Peyer's patch (tissue), 4 donors: ENCODE data around the gene OPCML. TPM values are rescaled to one million over a fixed set of nuclear protein-coding genes. Genes with fewer than 3 reads are reported as not detected.

ENCODE experiments used
- DNase-seq, 3 donors: peaks; one replicate each; pipeline ENCODE4 v3.0.0-alpha.2; 2017 to 2019
- H3K27ac ChIP-seq, 4 donors: fragments of 200-600 bp; sonication (generic); one replicate each; pipeline ENCODE4 v1.5.1; 2016 to 2019
- H3K27me3 ChIP-seq, 2 donors: fragments of 200-600 bp; sonication (generic); one replicate each; pipeline ENCODE4 v1.5.1; 2019
- H3K36me3 ChIP-seq, 3 donors: fragments of 200-600 bp; sonication (generic); one replicate each; pipeline ENCODE4 v1.5.1; 2016 to 2019
- H3K4me1 ChIP-seq, 4 donors: fragments of 200-600 bp; sonication (generic); one replicate each; pipeline ENCODE4 v1.5.1; 2016 to 2019
- H3K4me3 ChIP-seq, 4 donors: fragments of 200-600 bp; sonication (generic); 1 replicate in 3 of 4; 2 replicates in 1 of 4; pipeline ENCODE4 v1.5.1; 2016 to 2019; ENCODE audit warnings: mild to moderate bottlenecking in 1 of 4
- H3K9me3 ChIP-seq, 4 donors: fragments of 200-600 bp; sonication (generic); one replicate each; pipeline ENCODE4 v1.5.1; 2016 to 2019; ENCODE audit warnings: mild to moderate bottlenecking in 1 of 4
- POLR2A ChIP-seq, 2 donors: fragments of 450-650 bp; IDR thresholded peaks; one replicate each; pipeline ENCODE4 v1.5.1; 2017; ENCODE audit warnings: antibody characterized with exemption in 2 of 2, mild to moderate bottlenecking in 2 of 2, moderate library complexity in 2 of 2
- total RNA-seq, 4 donors: library from RNA; depleted of rRNA; stranded (reverse); fragments of >200 nt; gene quantifications; one replicate each; pipeline ENCODE4 v1.1.0, GENCODE V29; 2016
- TF ChIP-seq, protein P1 (sequence below), 6 experiments: fragments of 450-650 bp in 4 of 6; fragments of 200-600 bp in 2 of 6; sonication (generic) in 1 of 6; IDR thresholded peaks; one replicate each; pipeline ENCODE4 v1.5.1; 2017 to 2019; ENCODE audit warnings: antibody characterized with exemption in 6 of 6, mild to moderate bottlenecking in 3 of 6, moderate library complexity in 1 of 6

The OPCML gene
- total RNA-seq, 4 donors from 2014 or later, result not detected

GRCh38 chr11:133501643-133502539, 30.4 kb downstream of the OPCML start:
- no peaks in the 10 kb centered on the region for H3K9me3 ChIP-seq
- TF ChIP-seq, protein P1, sequence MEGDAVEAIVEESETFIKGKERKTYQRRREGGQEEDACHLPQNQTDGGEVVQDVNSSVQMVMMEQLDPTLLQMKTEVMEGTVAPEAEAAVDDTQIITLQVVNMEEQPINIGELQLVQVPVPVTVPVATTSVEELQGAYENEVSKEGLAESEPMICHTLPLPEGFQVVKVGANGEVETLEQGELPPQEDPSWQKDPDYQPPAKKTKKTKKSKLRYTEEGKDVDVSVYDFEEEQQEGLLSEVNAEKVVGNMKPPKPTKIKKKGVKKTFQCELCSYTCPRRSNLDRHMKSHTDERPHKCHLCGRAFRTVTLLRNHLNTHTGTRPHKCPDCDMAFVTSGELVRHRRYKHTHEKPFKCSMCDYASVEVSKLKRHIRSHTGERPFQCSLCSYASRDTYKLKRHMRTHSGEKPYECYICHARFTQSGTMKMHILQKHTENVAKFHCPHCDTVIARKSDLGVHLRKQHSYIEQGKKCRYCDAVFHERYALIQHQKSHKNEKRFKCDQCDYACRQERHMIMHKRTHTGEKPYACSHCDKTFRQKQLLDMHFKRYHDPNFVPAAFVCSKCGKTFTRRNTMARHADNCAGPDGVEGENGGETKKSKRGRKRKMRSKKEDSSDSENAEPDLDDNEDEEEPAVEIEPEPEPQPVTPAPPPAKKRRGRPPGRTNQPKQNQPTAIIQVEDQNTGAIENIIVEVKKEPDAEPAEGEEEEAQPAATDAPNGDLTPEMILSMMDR (IDR thresholded peaks at IDR 0.05), result no peak
- no peak for TF ChIP-seq POLR2A (IDR thresholded peaks at IDR 0.05)

DNA sequence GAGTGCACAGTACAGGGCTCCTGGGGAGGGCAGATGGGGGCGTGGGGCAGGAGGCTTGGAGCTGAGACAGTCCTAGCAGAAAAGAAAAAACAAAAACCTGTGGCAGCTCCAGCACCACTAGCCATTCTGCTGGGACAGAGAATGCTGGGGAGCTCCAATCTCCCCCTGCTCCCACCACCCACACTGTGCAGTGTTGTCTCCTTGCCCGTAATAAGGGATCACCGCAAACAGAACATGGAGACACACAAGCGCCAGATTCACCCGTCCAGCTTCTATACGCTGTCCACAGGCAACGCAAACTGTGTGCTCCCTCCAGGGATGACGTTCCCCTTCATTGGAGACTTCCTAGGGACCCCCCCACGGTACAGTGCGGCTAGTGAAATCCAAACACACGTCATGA, 31.4 kb downstream of the OPCML start:
- no peaks in the 10 kb centered on the region for H3K27me3 ChIP-seq
- DNase-seq, result no peak
- H3K4me3 ChIP-seq, result no peak overlapping the region
- H3K36me3 ChIP-seq, result no peaks in the 10 kb centered on the region
- H3K4me1 ChIP-seq, result no peaks in the 10 kb centered on the region
- TF ChIP-seq, protein P1 (IDR thresholded peaks at IDR 0.05), result no peak
- TF ChIP-seq POLR2A (IDR thresholded peaks at IDR 0.05), result no peak
- no peaks in the 10 kb centered on the region for H3K9me3 ChIP-seq
- H3K27ac ChIP-seq, result no peak overlapping the region

More at GRCh38 chr11:133501643-133502539, 30.4 kb downstream of the OPCML start:
- no peak for DNase-seq
- Histone ChIP-seq H3K36me3 (no peaks in the 10 kb centered on the region), H3K27me3 (no peaks in the 10 kb centered on the region), H3K27ac (no peak overlapping the region), H3K4me3 (no peak overlapping the region), H3K4me1 (no peaks in the 10 kb centered on the region)

GRCh38 chr11:133500435-133500834, 31.9 kb downstream of the OPCML start:
- Histone ChIP-seq H3K9me3 (no peaks in the 10 kb centered on the region), H3K36me3 (no peaks in the 10 kb centered on the region), H3K4me3 (no peak overlapping the region), H3K4me1 (no peaks in the 10 kb centered on the region), H3K27ac (no peak overlapping the region), H3K27me3 (no peaks in the 10 kb centered on the region)
- TF ChIP-seq, protein P1 (IDR thresholded peaks at IDR 0.05), result no peak
- no peak for TF ChIP-seq POLR2A (IDR thresholded peaks at IDR 0.05)
- DNase-seq, result no peak

GRCh38 chr11:133498969-133499368, 33.3 kb downstream of the OPCML start:
- Histone ChIP-seq H3K27me3 (no peaks in the 10 kb centered on the region), H3K36me3 (no peaks in the 10 kb centered on the region), H3K4me3 (no peak overlapping the region), H3K4me1 (no peaks in the 10 kb centered on the region), H3K27ac (no peak overlapping the region), H3K9me3 (no peaks in the 10 kb centered on the region)
- no peak for TF ChIP-seq POLR2A (IDR thresholded peaks at IDR 0.05)
- TF ChIP-seq, protein P1 (IDR thresholded peaks at IDR 0.05), result no peak
- DNase-seq, result no peak

DNA sequence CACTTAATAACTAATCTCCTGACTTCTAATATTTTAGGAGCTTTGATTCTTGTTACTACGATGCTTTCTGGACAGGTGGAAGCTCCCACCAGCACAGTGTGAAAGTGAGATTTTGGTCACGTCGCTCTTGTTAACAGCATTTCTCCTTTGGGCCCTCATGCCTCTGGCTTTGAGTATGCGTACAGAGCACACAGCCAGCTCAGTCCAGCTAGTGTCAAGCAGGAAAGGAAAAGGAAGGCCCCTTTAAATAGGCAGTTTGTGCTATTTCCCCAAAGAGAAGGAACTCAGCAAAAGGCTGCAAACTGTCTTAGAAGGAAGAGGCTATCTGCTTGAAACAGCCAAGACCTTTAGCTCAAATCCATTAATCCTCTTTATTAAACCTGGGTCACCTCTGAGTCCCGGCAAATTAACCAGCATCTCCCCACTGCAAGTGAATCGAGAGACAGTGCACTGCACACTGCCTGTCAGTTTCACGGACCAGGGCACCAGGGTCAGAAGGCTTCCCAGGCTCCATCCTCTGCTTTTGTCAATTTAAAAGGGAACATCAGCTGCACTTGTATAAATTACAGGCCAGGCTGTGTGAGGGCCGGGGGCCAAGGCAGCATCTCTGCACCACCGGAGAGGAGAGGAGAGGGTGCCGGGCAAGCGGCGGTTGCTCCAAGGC, 34.7 kb downstream of the OPCML start:
- Histone ChIP-seq H3K4me1 (no peaks in the 10 kb centered on the region), H3K9me3 (no peaks in the 10 kb centered on the region), H3K27me3 (no peaks in the 10 kb centered on the region), H3K36me3 (no peaks in the 10 kb centered on the region), H3K27ac (no peak overlapping the region), H3K4me3 (no peak overlapping the region)
- TF ChIP-seq, protein P1 (IDR thresholded peaks at IDR 0.05), result no peak
- TF ChIP-seq POLR2A (IDR thresholded peaks at IDR 0.05), result no peak
- no peak for DNase-seq
